OCI-LY3 (cell line): ENCODE data around the gene ATG10.
"Not testable (repeated sequence)": the region's sequence is repeated elsewhere in the genome, so short reads cannot be mapped to it uniquely, and the experiment has no call there.

Experiments
- H2AFZ ChIP-seq: fragments of 200-600, 300-600 bp; shearing (Covaris generic); 2 replicates; pipeline ENCODE4 v1.6.0; 2014; ENCODE audit warnings: antibody characterized with exemption, low read depth, low read length
- H3K27ac ChIP-seq: fragments of 200-600, 300-600 bp; sonication (generic); 2 replicates; pipeline ENCODE4 v1.5.1; 2014; ENCODE audit warnings: mild to moderate bottlenecking, low read length, moderate library complexity, mixed read lengths
- H3K27me3 ChIP-seq: fragments of 200-600, 300-600 bp; sonication (generic); 2 replicates; pipeline ENCODE4 v1.6.1; 2014; ENCODE audit warnings: low read depth, low read length, mixed read lengths
- H3K36me3 ChIP-seq: fragments of 200-600, 300-600 bp; sonication (generic); replicated peaks from 2 replicates; pipeline ENCODE3; 2014; ENCODE audit warnings: low read depth, low read length, mixed read lengths
- H3K4me1 ChIP-seq: fragments of 300-600, 200-600 bp; sonication (generic); 2 replicates; pipeline ENCODE4 v1.6.1; 2014; ENCODE audit warnings: low read length, mixed read lengths
- H3K4me2 ChIP-seq: fragments of 200-600, 300-600 bp; sonication (generic); 2 replicates; pipeline ENCODE4 v1.6.1; 2014; ENCODE audit warnings: low read length, mixed read lengths
- H3K4me3 ChIP-seq: fragments of 300-600, 200-600 bp; sonication (generic); 2 replicates; pipeline ENCODE4 v1.5.1; 2014; ENCODE audit warnings: antibody characterized with exemption, mild to moderate bottlenecking, low read length, moderate library complexity
- H3K79me2 ChIP-seq: fragments of 300-600, 200-600 bp; shearing (Covaris generic); 2 replicates; pipeline ENCODE4 v1.6.1; 2014; ENCODE audit warnings: mild to moderate bottlenecking, low read length, mixed read lengths
- H3K9ac ChIP-seq: fragments of 300-600, 200-600 bp; shearing (Covaris generic); 2 replicates; pipeline ENCODE4 v1.6.0; 2014; ENCODE audit warnings: mild to moderate bottlenecking, low read length, moderate library complexity
- H3K9me3 ChIP-seq: fragments of 200-600, 300-600 bp; shearing (Covaris generic); 2 replicates; pipeline ENCODE4 v1.6.1; 2014; ENCODE audit warnings: low read length, mixed read lengths; ENCODE audit not compliant: insufficient read depth
- H4K20me1 ChIP-seq: fragments of 200-600, 300-600 bp; sonication (generic); 2 replicates; pipeline ENCODE4 v1.6.1; 2016; ENCODE audit warnings: low read length, mixed read lengths; ENCODE audit not compliant: insufficient read depth
- CTCF ChIP-seq: fragments of 200-600, 300-600 bp; sonication (generic); IDR thresholded peaks from 2 replicates; pipeline ENCODE4 v1.5.1; 2014; ENCODE audit warnings: antibody characterized with exemption, low read length, low read depth
- EZH2phosphoT487 ChIP-seq: fragments of 200-600 bp; shearing (Covaris generic); IDR thresholded peaks from 2 replicates; pipeline ENCODE4 v1.6.1; 2018; ENCODE audit warnings: antibody characterized with exemption, mixed run types, low read depth

Gene ATG10

DNA sequence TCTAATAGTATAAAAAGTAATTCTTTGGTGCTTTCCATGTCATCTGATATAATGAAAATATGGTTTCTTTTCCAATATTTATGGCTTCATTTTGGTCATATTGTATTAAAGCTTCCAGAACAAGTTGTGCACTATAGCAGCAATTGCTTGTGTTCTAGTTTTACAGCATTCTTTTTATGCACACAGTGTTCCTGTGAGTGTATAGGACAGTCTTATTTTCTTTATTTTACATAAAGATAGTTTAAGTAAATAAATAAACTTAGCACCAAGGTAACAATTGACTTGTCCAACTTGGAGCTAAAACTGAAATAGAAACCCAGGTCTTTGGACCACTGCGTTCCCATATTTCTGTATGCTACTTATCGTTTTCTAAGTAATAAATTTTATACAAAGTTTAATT, 38.9 kb downstream of the ATG10 start:
- Histone ChIP-seq H3K79me2 (no peaks in the 10 kb centered on the region), H3K9me3 (no peaks in the 10 kb centered on the region), H3K36me3 (no peaks in the 10 kb centered on the region), H3K27ac (no peak overlapping the region), H3K4me2 (no peak overlapping the region), H3K27me3 (no peaks in the 10 kb centered on the region), H3K4me3 (no peak overlapping the region), H3K4me1 (no peaks in the 10 kb centered on the region), H2AFZ (no peak overlapping the region), H4K20me1 (no peaks in the 10 kb centered on the region), H3K9ac (no peak overlapping the region)
- no peak for TF ChIP-seq CTCF
- no peak for TF ChIP-seq EZH2phosphoT487

- no peaks in the 10 kb centered on the region for H3K4me1 ChIP-seq
- H3K9me3 ChIP-seq = no peaks in the 10 kb centered on the region
- no peak overlapping the region for H3K4me3 ChIP-seq
- no peaks in the 10 kb centered on the region for H3K79me2 ChIP-seq
- H3K4me2 ChIP-seq = no peak overlapping the region
- TF ChIP-seq CTCF (no peak), EZH2phosphoT487 (no peak)
- no peak overlapping the region for H2AFZ ChIP-seq
- H3K27me3 ChIP-seq = no peaks in the 10 kb centered on the region
- H3K36me3 ChIP-seq = no peaks in the 10 kb centered on the region
- no peaks in the 10 kb centered on the region for H4K20me1 ChIP-seq
- no peak overlapping the region for H3K27ac ChIP-seq
- no peak overlapping the region for H3K9ac ChIP-seq
These were observed 39.9 kb downstream of the ATG10 start for GRCh38 chr5:82011761-82012160.

- H3K4me2 ChIP-seq, H4K20me1 ChIP-seq, H3K9me3 ChIP-seq, H3K27ac ChIP-seq, H3K79me2 ChIP-seq, H3K36me3 ChIP-seq, H2AFZ ChIP-seq, H3K27me3 ChIP-seq, H3K4me1 ChIP-seq, H3K4me3 ChIP-seq, H3K9ac ChIP-seq: not testable (repeated sequence)
These were observed 42.8 kb downstream of the ATG10 start for GRCh38 chr5:82014644-82015043.

- no peak overlapping the region for H3K27ac ChIP-seq
- H3K9me3 ChIP-seq = no peaks in the 10 kb centered on the region
- H3K4me1 ChIP-seq = no peaks in the 10 kb centered on the region
- H3K79me2 ChIP-seq = no peaks in the 10 kb centered on the region
- H3K9ac ChIP-seq = no peak overlapping the region
- H4K20me1 ChIP-seq = no peaks in the 10 kb centered on the region
- no peaks in the 10 kb centered on the region for H3K27me3 ChIP-seq
- H3K4me3 ChIP-seq = no peak overlapping the region
- H3K4me2 ChIP-seq = no peak overlapping the region
- H3K36me3 ChIP-seq = no peaks in the 10 kb centered on the region
- H2AFZ ChIP-seq = no peak overlapping the region
- TF ChIP-seq EZH2phosphoT487 (no peak), CTCF (no peak)
These were observed 46.6 kb downstream of the ATG10 start for GRCh38 chr5:82018462-82018861.
